ENCODE data around the gene GRM7. TPM values are rescaled to one million over a fixed set of nuclear protein-coding genes. Genes with fewer than 3 reads are reported as not detected.

Gene GRM7
- total and polyA plus RNA-seq, 2 of the 4 experiments (the other 2 are of a cell fraction): not detected

DNA sequence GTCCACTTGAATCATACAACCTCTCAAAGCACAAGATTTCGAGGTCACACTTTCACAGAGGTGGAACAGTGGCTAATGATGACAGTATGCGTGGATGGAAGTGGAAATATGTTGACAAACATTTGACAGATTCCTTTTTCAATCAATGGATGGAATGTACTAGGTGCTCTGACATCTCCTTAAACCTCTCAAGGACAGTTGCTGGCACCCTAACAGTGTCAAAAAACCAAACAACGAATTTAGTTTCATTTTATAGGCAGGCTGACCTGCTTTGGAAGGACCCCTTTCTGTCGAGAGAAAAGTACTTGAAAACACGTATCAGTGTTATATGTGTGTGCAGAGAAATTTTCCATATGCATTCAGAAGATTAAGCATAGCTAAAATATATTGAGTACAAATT lies 861.0 kb downstream of the GRM7 start:
- Histone ChIP-seq H2BK15ac (ENCODE audit: low read depth, low read length) (no peak overlapping the region), H2AK5ac (ENCODE audit: low read depth, low read length) (no peak overlapping the region), H4K91ac (ENCODE audit: insufficient read depth, low read depth, low read length) (no peak overlapping the region), H2BK5ac (ENCODE audit: low read depth, low read length, poor library complexity, severe bottlenecking) (no peak overlapping the region), H3K27ac (ENCODE audit: insufficient read depth, low read length) (no peak overlapping the region), H2BK120ac (ENCODE audit: low read depth, low read length) (no peak overlapping the region), H3K27me3 (ENCODE audit: control insufficient read depth, insufficient read depth, low read length) (no peaks in the 10 kb centered on the region), H3K14ac (replicated peaks; ENCODE audit: low read depth, low read length) (no peak overlapping the region), H3K4me3 (ENCODE audit: insufficient read depth, low read depth, low read length) (no peak overlapping the region), H3K79me1 (ENCODE audit: low read depth in 1 of 2, low read length in 2 of 2) (no peaks in the 10 kb centered on the region), H2AFZ (replicated peaks; ENCODE audit: low read length, poor library complexity) (no peak overlapping the region), H3K23ac (ENCODE audit: low read depth, low read length) (no peak overlapping the region), H3K9ac (ENCODE audit: low read depth, low read length) (no peak overlapping the region), H3K4me1 (ENCODE audit: control insufficient read depth, insufficient read depth, low read length) (no peaks in the 10 kb centered on the region), H3K4ac (ENCODE audit: low read depth, low read length) (no peak overlapping the region), H2BK20ac (ENCODE audit: low read depth, low read length) (no peak overlapping the region), H3K9me1 (ENCODE audit: insufficient read depth, low read length) (no peaks in the 10 kb centered on the region), H3K4me2 (ENCODE audit: low read depth, low read length) (no peak overlapping the region), H3K36me3 (ENCODE audit: control insufficient read depth, insufficient read depth, low read length) (no peaks in the 10 kb centered on the region), H4K8ac (ENCODE audit: low read depth in 2 of 2, low read length in 2 of 2) (no peak overlapping the region), H4K20me1 (ENCODE audit: insufficient read depth, low read length) (no peaks in the 10 kb centered on the region), H3K56ac (ENCODE audit: extremely low read depth, insufficient read depth, low read length) (no peak overlapping the region), H3K9me3 (ENCODE audit: control insufficient read depth, insufficient read depth, low read length) (peaks cover 2% of the 10 kb centered on the region; the same call in 1 of the 2 replicates), H3K18ac (ENCODE audit: low read depth, low read length) (no peak overlapping the region), H4K5ac (ENCODE audit: low read depth, low read length) (no peak overlapping the region), H2AK9ac (replicated peaks; ENCODE audit: low read depth, low read length, poor library complexity) (no peak overlapping the region)
- no peak for ATAC-seq (ENCODE audit: low read depth)
- in situ Hi-C loops (cut with MboI; ENCODE audit: low sequenced_read_pairs) (no loop called here), dilution Hi-C loops (cut with HindIII; ENCODE audit: low sequenced_read_pairs, unreplicated experiment) (no loop called here), intact Hi-C loops (cut with micrococcal nuclease) (no loop called here)
- BruUV-seq (replicated peaks): no TSS peak
- no CpG with 5 or more reads among the region's 5 CpGs for WGBS, 2 experiments (ENCODE audit: extremely low coverage in 2 of 2, insufficient read length in 1 of 2)
- CTCF ChIA-PET: no interaction called here
- no peak for TF ChIP-seq FOS (IDR thresholded peaks at IDR 0.05; ENCODE audit: low read depth, low read length)
- TF ChIP-seq, protein P1, sequence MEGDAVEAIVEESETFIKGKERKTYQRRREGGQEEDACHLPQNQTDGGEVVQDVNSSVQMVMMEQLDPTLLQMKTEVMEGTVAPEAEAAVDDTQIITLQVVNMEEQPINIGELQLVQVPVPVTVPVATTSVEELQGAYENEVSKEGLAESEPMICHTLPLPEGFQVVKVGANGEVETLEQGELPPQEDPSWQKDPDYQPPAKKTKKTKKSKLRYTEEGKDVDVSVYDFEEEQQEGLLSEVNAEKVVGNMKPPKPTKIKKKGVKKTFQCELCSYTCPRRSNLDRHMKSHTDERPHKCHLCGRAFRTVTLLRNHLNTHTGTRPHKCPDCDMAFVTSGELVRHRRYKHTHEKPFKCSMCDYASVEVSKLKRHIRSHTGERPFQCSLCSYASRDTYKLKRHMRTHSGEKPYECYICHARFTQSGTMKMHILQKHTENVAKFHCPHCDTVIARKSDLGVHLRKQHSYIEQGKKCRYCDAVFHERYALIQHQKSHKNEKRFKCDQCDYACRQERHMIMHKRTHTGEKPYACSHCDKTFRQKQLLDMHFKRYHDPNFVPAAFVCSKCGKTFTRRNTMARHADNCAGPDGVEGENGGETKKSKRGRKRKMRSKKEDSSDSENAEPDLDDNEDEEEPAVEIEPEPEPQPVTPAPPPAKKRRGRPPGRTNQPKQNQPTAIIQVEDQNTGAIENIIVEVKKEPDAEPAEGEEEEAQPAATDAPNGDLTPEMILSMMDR (conservative IDR thresholded peaks at IDR 0.05; ENCODE audit: low read depth, low read length): no peak
- no peak for TF ChIP-seq MAZ (IDR thresholded peaks at IDR 0.05; ENCODE audit: borderline replicate concordance, low read depth, low read length)
- TF ChIP-seq, protein P2, sequence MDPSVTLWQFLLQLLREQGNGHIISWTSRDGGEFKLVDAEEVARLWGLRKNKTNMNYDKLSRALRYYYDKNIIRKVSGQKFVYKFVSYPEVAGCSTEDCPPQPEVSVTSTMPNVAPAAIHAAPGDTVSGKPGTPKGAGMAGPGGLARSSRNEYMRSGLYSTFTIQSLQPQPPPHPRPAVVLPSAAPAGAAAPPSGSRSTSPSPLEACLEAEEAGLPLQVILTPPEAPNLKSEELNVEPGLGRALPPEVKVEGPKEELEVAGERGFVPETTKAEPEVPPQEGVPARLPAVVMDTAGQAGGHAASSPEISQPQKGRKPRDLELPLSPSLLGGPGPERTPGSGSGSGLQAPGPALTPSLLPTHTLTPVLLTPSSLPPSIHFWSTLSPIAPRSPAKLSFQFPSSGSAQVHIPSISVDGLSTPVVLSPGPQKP (IDR thresholded peaks at IDR 0.05; ENCODE audit: borderline replicate concordance, low read depth, low read length): no peak
- TF ChIP-seq, protein P3, sequence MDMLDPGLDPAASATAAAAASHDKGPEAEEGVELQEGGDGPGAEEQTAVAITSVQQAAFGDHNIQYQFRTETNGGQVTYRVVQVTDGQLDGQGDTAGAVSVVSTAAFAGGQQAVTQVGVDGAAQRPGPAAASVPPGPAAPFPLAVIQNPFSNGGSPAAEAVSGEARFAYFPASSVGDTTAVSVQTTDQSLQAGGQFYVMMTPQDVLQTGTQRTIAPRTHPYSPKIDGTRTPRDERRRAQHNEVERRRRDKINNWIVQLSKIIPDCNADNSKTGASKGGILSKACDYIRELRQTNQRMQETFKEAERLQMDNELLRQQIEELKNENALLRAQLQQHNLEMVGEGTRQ (IDR thresholded peaks at IDR 0.05; ENCODE audit: low read depth, low read length): no peak
- TF ChIP-seq BHLHE40 (IDR thresholded peaks at IDR 0.05; ENCODE audit: low read depth, low read length): no peak
- TF ChIP-seq RCOR1 (IDR thresholded peaks at IDR 0.05; ENCODE audit: insufficient replicate concordance, low read length): no peak
- no peak for TF ChIP-seq POLR2A (IDR thresholded peaks at IDR 0.05; ENCODE audit: low read depth, low read length)
- no peak for TF ChIP-seq NFE2L2 (IDR thresholded peaks at IDR 0.05; ENCODE audit: low read depth, low read length)
- DNase-seq: no peak
- POLR2A ChIA-PET (ENCODE audit: unreplicated experiment): no interaction called here

Measured in IMR-90 (cell line).